Activated T-cell treated with anti-CD3 and anti-CD28 coated beads for 24 hours (primary cell): ENCODE measurements around the gene WNT10A.
"Not testable (repeated sequence)": the region's sequence is repeated elsewhere in the genome, so short reads cannot be mapped to it uniquely, and the experiment has no call there.

Experiments
- DNase-seq: peaks from one replicate; pipeline ENCODE4 v3.0.0-alpha.2; 2020; ENCODE audit warnings: low read depth

WNT10A gene

GRCh38 chr2:218931751-218932150 lies 51.1 kb downstream of the WNT10A start:
- not testable (repeated sequence) for DNase-seq
